ENCODE results near the gene UBE2J1. TPM values are rescaled to one million over a fixed set of nuclear protein-coding genes. Genes with fewer than 3 reads are reported as not detected.
A peak's percentile ranks its signal among the peaks of the same experiment; 100 is the strongest.

The UBE2J1 gene
- total and polyA plus RNA-seq, 11 donors: 8.9 to 28.2 (median 15.2) TPM

GRCh38 chr6:89330910-89331309 is 21.6 kb downstream of the UBE2J1 start:
- Histone ChIP-seq H3K36me3 (peaks cover 0 to 100% (median 96%) of the 10 kb centered on the region in 9 donors), H3K4me1 (peaks cover 0 to 12% (median 0%) of the 10 kb centered on the region in 12 donors), H3K9me3 (no peaks in the 10 kb centered on the region), H3K27me3 (no peaks in the 10 kb centered on the region), H3K27ac (no peak overlapping the region), H3K4me3 (no peak overlapping the region)
- 93 to 98% (median 97%) methylated on average over 1 of the region's 1 CpG for WGBS, 4 donors
- DNase-seq (no peak), ATAC-seq (no peak)
- intact Hi-C loops (cut with DNase I): no loop called here
- TF ChIP-seq CTCF (IDR thresholded peaks at IDR 0.05) (no peak), POLR2A (IDR thresholded peaks at IDR 0.05) (no peak)

- no peak overlapping the region for H3K27ac ChIP-seq
- WGBS, 4 donors: 88 to 97% (median 92%) methylated on average over 1 of the region's 1 CpG
- no peak for TF ChIP-seq POLR2A (IDR thresholded peaks at IDR 0.05)
- no peak for TF ChIP-seq CTCF (IDR thresholded peaks at IDR 0.05)
- H3K36me3 ChIP-seq: peaks cover 0 to 93% (median 79%) of the 10 kb centered on the region in 9 donors
- no peak for ATAC-seq
- intact Hi-C loops (cut with DNase I): no loop called here
- no peaks in the 10 kb centered on the region for H3K9me3 ChIP-seq
- no peak for DNase-seq
- no peaks in the 10 kb centered on the region for H3K27me3 ChIP-seq
- H3K4me1 ChIP-seq: peaks cover 0 to 14% (median 2%) of the 10 kb centered on the region in 12 donors
- H3K4me3 ChIP-seq: no peak overlapping the region
These were observed 23.5 kb downstream of the UBE2J1 start for GRCh38 chr6:89328976-89329375.

GRCh38 chr6:89324304-89324703 is 28.2 kb downstream of the UBE2J1 start:
- Histone ChIP-seq H3K4me1 (peaks cover 0 to 31% (median 4%) of the 10 kb centered on the region in 12 donors), H3K36me3 (peaks cover 0 to 57% (median 34%) of the 10 kb centered on the region in 9 donors), H3K27ac (peak overlapping the region in 3 of 12 donors; percentile 28 to 58 (median 54)), H3K27me3 (no peaks in the 10 kb centered on the region), H3K4me3 (no peak overlapping the region), H3K9me3 (peaks cover 0 to 7% (median 0%) of the 10 kb centered on the region in 12 donors)
- DNase-seq (no peak), ATAC-seq (no peak)
- intact Hi-C loops (cut with DNase I): no loop called here
- 85 to 94% (median 93%) methylated on average over 3 of the region's 3 CpGs for WGBS, 4 donors
- TF ChIP-seq POLR2A (IDR thresholded peaks at IDR 0.05): no peak
- no peak for TF ChIP-seq CTCF (IDR thresholded peaks at IDR 0.05)

GRCh38 chr6:89323511-89323971 is 29.0 kb downstream of the UBE2J1 start:
- ATAC-seq: peak in 2 of 4 donors; percentile 30 to 41
- 35 to 45% (median 42%) methylated on average over 3 of the region's 3 CpGs for WGBS, 4 donors

More at GRCh38 chr6:89323511-89323971, 29.0 kb downstream of the UBE2J1 start:
- H3K4me1 ChIP-seq: peaks cover 0 to 31% (median 4%) of the 10 kb centered on the region in 12 donors
- no peaks in the 10 kb centered on the region for H3K27me3 ChIP-seq
- TF ChIP-seq CTCF (IDR thresholded peaks at IDR 0.05) (no peak), POLR2A (IDR thresholded peaks at IDR 0.05) (no peak)
- intact Hi-C loops (cut with DNase I): no loop called here
- H3K9me3 ChIP-seq: peaks cover 0 to 7% (median 0%) of the 10 kb centered on the region in 12 donors
- no peak for DNase-seq
- peak overlapping the region in 3 of 12 donors; percentile 28 to 58 (median 54) for H3K27ac ChIP-seq
- no peak overlapping the region for H3K4me3 ChIP-seq
- H3K36me3 ChIP-seq: peaks cover 0 to 49% (median 26%) of the 10 kb centered on the region in 9 donors

Data from heart left ventricle (tissue), 16 donors.